HCT116 (cell line): Measurements from ENCODE around the gene INTS6.

Experiments
- EZH2 ChIP-seq: fragments of 200-600 bp; sonication (generic); IDR thresholded peaks from 2 replicates; pipeline ENCODE4 v1.6.1; 2017; ENCODE audit warnings: antibody characterized with exemption, mixed run types
- POLR2A ChIP-seq: IDR thresholded peaks from 2 replicates; pipeline ENCODE4 v1.7.0; 2011; ENCODE audit warnings: borderline replicate concordance; ENCODE audit not compliant: insufficient read depth, insufficient read length; ENCODE audit errors: extremely low read depth
- SRF ChIP-seq: IDR thresholded peaks from 2 replicates; pipeline ENCODE4 v1.6.1; 2012; ENCODE audit warnings: low read depth

GRCh38 chr13:51477653-51478324, 25.0 kb upstream of the INTS6 start:
- TF ChIP-seq SRF (no peak), EZH2 (no peak), POLR2A (no peak)
